Measurements from ENCODE around the gene HTR4. TPM values are rescaled to one million over a fixed set of nuclear protein-coding genes. Genes with fewer than 3 reads are reported as not detected.

Gene HTR4
- total and polyA plus RNA-seq, 9 donors = 0.07 to 0.32 (median 0.11) TPM; not detected in 4

- H3K36me3 ChIP-seq = no peaks in the 10 kb centered on the region
- intact Hi-C loops (cut with DNase I) = no loop called here
Observed at GRCh38 chr5:148515460-148515859, 138.9 kb downstream of the HTR4 start.

GRCh38 chr5:148514344-148514743 lies 140.0 kb downstream of the HTR4 start:
- no peak for DNase-seq
- H3K4me1 ChIP-seq (ENCODE audit: insufficient read depth) = no peaks in the 10 kb centered on the region
- no peaks in the 10 kb centered on the region for H3K27me3 ChIP-seq
- no peaks in the 10 kb centered on the region for H3K9me3 ChIP-seq
- intact Hi-C loops (cut with DNase I) = no loop called here
- no peak overlapping the region for H3K27ac ChIP-seq
- H3K4me3 ChIP-seq = no peak overlapping the region
- H3K36me3 ChIP-seq = no peaks in the 10 kb centered on the region
- no peak for TF ChIP-seq CTCF (IDR thresholded peaks at IDR 0.05)
- no peak for TF ChIP-seq POLR2A (IDR thresholded peaks at IDR 0.05)
- no peak for TF ChIP-seq EP300 (IDR thresholded peaks at IDR 0.05)

More at GRCh38 chr5:148515460-148515859, 138.9 kb downstream of the HTR4 start:
- DNase-seq = no peak
- TF ChIP-seq POLR2A (IDR thresholded peaks at IDR 0.05) = no peak
- no peak for TF ChIP-seq CTCF (IDR thresholded peaks at IDR 0.05)
- no peak overlapping the region for H3K4me3 ChIP-seq
- H3K27ac ChIP-seq = no peak overlapping the region
- 69 to 72% (median 72%) methylated on average over 2 of the region's 2 CpGs for WGBS, 3 donors
- no peaks in the 10 kb centered on the region for H3K4me1 ChIP-seq (ENCODE audit: insufficient read depth)
- H3K9me3 ChIP-seq = no peaks in the 10 kb centered on the region
- H3K27me3 ChIP-seq = no peaks in the 10 kb centered on the region

- H3K27ac ChIP-seq = no peak overlapping the region
- intact Hi-C loops (cut with DNase I) = no loop called here
- no peak overlapping the region for H3K4me3 ChIP-seq
- H3K27me3 ChIP-seq = no peaks in the 10 kb centered on the region
- H3K9me3 ChIP-seq = no peaks in the 10 kb centered on the region
- no peak for DNase-seq
- no peaks in the 10 kb centered on the region for H3K36me3 ChIP-seq
- H3K4me1 ChIP-seq (ENCODE audit: insufficient read depth) = no peaks in the 10 kb centered on the region
- 79 to 86% (median 84%) methylated on average over 9 of the region's 9 CpGs for WGBS, 3 donors
- TF ChIP-seq CTCF (IDR thresholded peaks at IDR 0.05) = no peak
- TF ChIP-seq EP300 (IDR thresholded peaks at IDR 0.05) = no peak
- TF ChIP-seq POLR2A (IDR thresholded peaks at IDR 0.05) = no peak
Observed at GRCh38 chr5:148512498-148512897, 141.8 kb downstream of the HTR4 start.

- intact Hi-C loops (cut with DNase I) = no loop called here
- H3K27me3 ChIP-seq = no peaks in the 10 kb centered on the region
- 12 to 27% (median 23%) methylated on average over 1 of the region's 1 CpG for WGBS, 3 donors
- no peak overlapping the region for H3K4me3 ChIP-seq
- DNase-seq = no peak
- H3K27ac ChIP-seq = no peak overlapping the region
- H3K4me1 ChIP-seq (ENCODE audit: insufficient read depth) = no peaks in the 10 kb centered on the region
- H3K9me3 ChIP-seq = no peaks in the 10 kb centered on the region
- TF ChIP-seq EP300 (IDR thresholded peaks at IDR 0.05) (no peak), CTCF (IDR thresholded peaks at IDR 0.05) (no peak), POLR2A (IDR thresholded peaks at IDR 0.05) (no peak)
- no peaks in the 10 kb centered on the region for H3K36me3 ChIP-seq
Observed at GRCh38 chr5:148511810-148512347, 142.4 kb downstream of the HTR4 start.
